Measurements from ENCODE around the gene TBX4. TPM values are rescaled to one million over a fixed set of nuclear protein-coding genes. Genes with fewer than 3 reads are reported as not detected.

Gene TBX4
- total RNA-seq, 4 donors from 2014 or later, result 0.27 TPM; not detected in 3

GRCh38 chr17:61485067-61485775 lies 33.0 kb downstream of the TBX4 start:
- Histone ChIP-seq H3K4me3 (no peak overlapping the region), H3K27me3 (no peaks in the 10 kb centered on the region), H3K36me3 (no peaks in the 10 kb centered on the region), H3K4me1 (peaks cover 0 to 4% (median 0%) of the 10 kb centered on the region in 3 donors), H3K9me3 (no peaks in the 10 kb centered on the region), H3K27ac (no peak overlapping the region)
- TF ChIP-seq, protein P1, sequence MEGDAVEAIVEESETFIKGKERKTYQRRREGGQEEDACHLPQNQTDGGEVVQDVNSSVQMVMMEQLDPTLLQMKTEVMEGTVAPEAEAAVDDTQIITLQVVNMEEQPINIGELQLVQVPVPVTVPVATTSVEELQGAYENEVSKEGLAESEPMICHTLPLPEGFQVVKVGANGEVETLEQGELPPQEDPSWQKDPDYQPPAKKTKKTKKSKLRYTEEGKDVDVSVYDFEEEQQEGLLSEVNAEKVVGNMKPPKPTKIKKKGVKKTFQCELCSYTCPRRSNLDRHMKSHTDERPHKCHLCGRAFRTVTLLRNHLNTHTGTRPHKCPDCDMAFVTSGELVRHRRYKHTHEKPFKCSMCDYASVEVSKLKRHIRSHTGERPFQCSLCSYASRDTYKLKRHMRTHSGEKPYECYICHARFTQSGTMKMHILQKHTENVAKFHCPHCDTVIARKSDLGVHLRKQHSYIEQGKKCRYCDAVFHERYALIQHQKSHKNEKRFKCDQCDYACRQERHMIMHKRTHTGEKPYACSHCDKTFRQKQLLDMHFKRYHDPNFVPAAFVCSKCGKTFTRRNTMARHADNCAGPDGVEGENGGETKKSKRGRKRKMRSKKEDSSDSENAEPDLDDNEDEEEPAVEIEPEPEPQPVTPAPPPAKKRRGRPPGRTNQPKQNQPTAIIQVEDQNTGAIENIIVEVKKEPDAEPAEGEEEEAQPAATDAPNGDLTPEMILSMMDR (IDR thresholded peaks at IDR 0.05), result no peak
- TF ChIP-seq POLR2AphosphoS5 (IDR thresholded peaks at IDR 0.05), result no peak
- no peak for TF ChIP-seq EP300 (IDR thresholded peaks at IDR 0.05)
- TF ChIP-seq POLR2A (IDR thresholded peaks at IDR 0.05), result no peak
- ATAC-seq, result no peak
- 79 to 89% methylated on average over 4 to 6 of the region's 8 CpGs for WGBS, 2 donors (ENCODE audit: low coverage in 1 of 2)

GRCh38 chr17:61486135-61487120 lies 34.2 kb downstream of the TBX4 start:
- peaks cover 0 to 10% (median 0%) of the 10 kb centered on the region in 3 donors for H3K4me1 ChIP-seq
- ATAC-seq, result no peak
- 79% methylated on average over 8 of the region's 22 CpGs; no CpG with 5 or more reads in 1 of the 2 donors for WGBS, 2 donors (ENCODE audit: low coverage in 1 of 2)

GRCh38 chr17:61487161-61487988 lies 35.2 kb downstream of the TBX4 start:
- WGBS, 2 donors (ENCODE audit: low coverage in 1 of 2), result 70 to 77% methylated on average over 14 to 18 of the region's 28 CpGs
- no peak overlapping the region for H3K4me3 ChIP-seq
- H3K36me3 ChIP-seq, result no peaks in the 10 kb centered on the region
- H3K9me3 ChIP-seq, result no peaks in the 10 kb centered on the region
- no peak overlapping the region for H3K27ac ChIP-seq
- TF ChIP-seq POLR2A (IDR thresholded peaks at IDR 0.05), result no peak
- TF ChIP-seq, protein P1 (IDR thresholded peaks at IDR 0.05), result no peak
- no peak for ATAC-seq
- peaks cover 0 to 10% (median 0%) of the 10 kb centered on the region in 3 donors for H3K4me1 ChIP-seq
- no peaks in the 10 kb centered on the region for H3K27me3 ChIP-seq

More at GRCh38 chr17:61486135-61487120, 34.2 kb downstream of the TBX4 start:
- no peak overlapping the region for H3K27ac ChIP-seq
- no peaks in the 10 kb centered on the region for H3K36me3 ChIP-seq
- no peaks in the 10 kb centered on the region for H3K9me3 ChIP-seq
- no peak for TF ChIP-seq EP300 (IDR thresholded peaks at IDR 0.05)
- no peak for TF ChIP-seq POLR2A (IDR thresholded peaks at IDR 0.05)
- TF ChIP-seq POLR2AphosphoS5 (IDR thresholded peaks at IDR 0.05), result no peak
- TF ChIP-seq, protein P1 (IDR thresholded peaks at IDR 0.05), result no peak
- H3K27me3 ChIP-seq, result no peaks in the 10 kb centered on the region
- H3K4me3 ChIP-seq, result no peak overlapping the region

GRCh38 chr17:61487989-61488595 lies 35.9 kb downstream of the TBX4 start:
- 72 to 88% methylated on average over 1 to 5 of the region's 9 CpGs for WGBS, 2 donors (ENCODE audit: low coverage in 1 of 2)
- H3K9me3 ChIP-seq, result no peaks in the 10 kb centered on the region
- H3K4me3 ChIP-seq, result no peak overlapping the region
- H3K36me3 ChIP-seq, result no peaks in the 10 kb centered on the region
- ATAC-seq, result no peak
- H3K27me3 ChIP-seq, result no peaks in the 10 kb centered on the region
- no peak for TF ChIP-seq POLR2A (IDR thresholded peaks at IDR 0.05)
- TF ChIP-seq EP300 (IDR thresholded peaks at IDR 0.05), result no peak
- TF ChIP-seq POLR2AphosphoS5 (IDR thresholded peaks at IDR 0.05), result no peak
- TF ChIP-seq, protein P1 (IDR thresholded peaks at IDR 0.05), result no peak
- peaks cover 0 to 10% (median 0%) of the 10 kb centered on the region in 3 donors for H3K4me1 ChIP-seq
- no peak overlapping the region for H3K27ac ChIP-seq
